ENCODE measurements around the gene NOL3.

NOL3 gene

DNA sequence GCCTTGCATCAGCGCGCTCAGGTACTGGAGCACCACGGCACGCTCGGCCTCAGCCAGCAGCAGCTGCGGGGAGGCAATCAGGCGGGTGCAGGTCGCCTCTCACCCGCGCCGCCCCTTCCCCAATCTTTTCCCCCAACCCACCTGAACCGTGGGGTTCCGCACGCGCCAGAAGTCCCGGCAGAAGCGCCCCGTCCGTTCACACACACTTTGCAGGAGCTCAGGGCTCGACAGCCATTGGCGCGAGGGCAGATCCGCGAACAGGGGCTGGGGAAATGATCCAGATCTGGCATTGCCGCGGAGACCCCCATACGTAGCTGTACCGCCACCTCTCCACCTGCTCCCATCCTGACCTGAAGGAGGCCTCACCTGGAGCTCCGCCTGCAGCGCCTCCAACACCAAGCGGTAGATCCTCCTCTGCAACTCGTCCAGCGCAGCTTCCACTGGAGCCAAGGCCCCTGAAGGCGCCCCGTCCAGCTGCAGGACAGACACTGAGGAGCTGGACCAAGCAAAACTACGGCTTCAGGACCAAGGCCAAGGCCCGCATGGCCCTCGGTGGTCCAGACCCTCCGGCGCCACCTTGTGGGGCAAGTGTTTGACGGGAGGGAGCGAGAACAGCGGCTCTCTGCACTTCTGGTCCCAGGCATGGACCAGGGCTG, 14.8 kb downstream of the NOL3 start:
- H3K4me3 ChIP-seq (ENCODE audit: low read length): no peak overlapping the region
- peak; percentile 62 for DNase-seq (ENCODE audit: low read depth)
- TF ChIP-seq, protein P1, sequence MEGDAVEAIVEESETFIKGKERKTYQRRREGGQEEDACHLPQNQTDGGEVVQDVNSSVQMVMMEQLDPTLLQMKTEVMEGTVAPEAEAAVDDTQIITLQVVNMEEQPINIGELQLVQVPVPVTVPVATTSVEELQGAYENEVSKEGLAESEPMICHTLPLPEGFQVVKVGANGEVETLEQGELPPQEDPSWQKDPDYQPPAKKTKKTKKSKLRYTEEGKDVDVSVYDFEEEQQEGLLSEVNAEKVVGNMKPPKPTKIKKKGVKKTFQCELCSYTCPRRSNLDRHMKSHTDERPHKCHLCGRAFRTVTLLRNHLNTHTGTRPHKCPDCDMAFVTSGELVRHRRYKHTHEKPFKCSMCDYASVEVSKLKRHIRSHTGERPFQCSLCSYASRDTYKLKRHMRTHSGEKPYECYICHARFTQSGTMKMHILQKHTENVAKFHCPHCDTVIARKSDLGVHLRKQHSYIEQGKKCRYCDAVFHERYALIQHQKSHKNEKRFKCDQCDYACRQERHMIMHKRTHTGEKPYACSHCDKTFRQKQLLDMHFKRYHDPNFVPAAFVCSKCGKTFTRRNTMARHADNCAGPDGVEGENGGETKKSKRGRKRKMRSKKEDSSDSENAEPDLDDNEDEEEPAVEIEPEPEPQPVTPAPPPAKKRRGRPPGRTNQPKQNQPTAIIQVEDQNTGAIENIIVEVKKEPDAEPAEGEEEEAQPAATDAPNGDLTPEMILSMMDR (conservative IDR thresholded peaks at IDR 0.05; ENCODE audit: low read depth, low read length): peak; percentile 88

- no peak for DNase-seq (ENCODE audit: low read depth)
- TF ChIP-seq, protein P1 (conservative IDR thresholded peaks at IDR 0.05; ENCODE audit: low read depth, low read length): no peak
- H3K4me3 ChIP-seq (ENCODE audit: low read length): no peak overlapping the region
Measured at GRCh38 chr16:67185651-67186134, 15.4 kb downstream of the NOL3 start.

DNA sequence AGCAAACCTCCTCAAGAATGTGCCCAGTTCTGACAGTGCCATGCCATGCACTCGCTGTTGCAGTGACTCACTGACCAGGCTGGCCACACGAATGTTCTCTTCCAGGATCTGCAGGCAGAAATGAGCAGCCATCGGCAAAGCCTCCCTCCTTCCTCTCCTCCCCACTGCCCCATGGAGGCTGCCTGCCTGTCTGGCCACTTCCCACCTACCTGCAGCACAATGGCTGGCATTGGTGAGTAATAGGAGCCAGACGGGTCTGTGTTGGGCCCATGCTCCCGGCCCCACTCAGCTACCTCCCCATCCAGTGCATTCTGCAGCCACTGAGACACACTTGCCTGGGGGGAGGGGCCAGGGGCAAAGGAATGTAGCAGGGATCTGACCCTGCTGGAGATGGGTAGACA, 16.2 kb downstream of the NOL3 start:
- no peak for DNase-seq (ENCODE audit: low read depth)
- TF ChIP-seq, protein P1 (conservative IDR thresholded peaks at IDR 0.05; ENCODE audit: low read depth, low read length): no peak
- no peak overlapping the region for H3K4me3 ChIP-seq (ENCODE audit: low read length)

DNA sequence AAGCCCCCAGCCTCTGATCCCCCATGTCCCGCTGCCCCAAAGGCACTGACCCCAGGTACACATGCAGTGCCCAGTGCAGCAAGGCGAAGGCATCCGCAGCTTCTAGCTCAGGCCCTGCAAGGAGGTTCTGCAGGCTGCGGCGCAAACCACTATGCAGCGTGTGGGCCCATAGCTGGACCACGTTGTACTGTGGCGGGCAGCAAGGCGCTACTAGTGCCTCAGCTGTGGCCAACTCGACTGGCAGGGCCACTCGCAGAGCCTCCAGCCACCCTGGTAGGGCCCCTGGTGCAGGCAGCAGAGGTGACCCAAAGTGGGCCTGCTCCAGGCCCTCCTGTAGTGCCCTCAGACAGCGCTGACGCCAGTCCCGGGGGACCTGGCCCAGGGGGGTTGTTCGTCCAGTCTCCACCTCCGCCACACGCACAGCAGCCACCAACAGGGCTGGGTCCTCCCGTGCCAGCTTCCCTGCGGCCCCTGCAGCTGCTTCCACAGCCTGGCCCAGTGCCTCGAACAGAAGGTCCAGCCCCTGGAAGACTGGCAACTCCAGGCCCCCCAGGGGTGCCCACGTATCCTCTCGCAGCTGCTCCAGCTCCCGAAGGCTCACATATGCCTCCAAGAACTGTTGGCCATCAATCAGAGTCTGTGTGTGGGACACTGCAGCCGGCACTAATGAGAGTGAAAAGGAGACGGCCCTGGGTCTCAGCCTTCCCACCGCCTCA, 17.0 kb downstream of the NOL3 start:
- no peak overlapping the region for H3K4me3 ChIP-seq (ENCODE audit: low read length)
- TF ChIP-seq, protein P1 (conservative IDR thresholded peaks at IDR 0.05; ENCODE audit: low read depth, low read length): no peak
- DNase-seq (ENCODE audit: low read depth): no peak

DNA sequence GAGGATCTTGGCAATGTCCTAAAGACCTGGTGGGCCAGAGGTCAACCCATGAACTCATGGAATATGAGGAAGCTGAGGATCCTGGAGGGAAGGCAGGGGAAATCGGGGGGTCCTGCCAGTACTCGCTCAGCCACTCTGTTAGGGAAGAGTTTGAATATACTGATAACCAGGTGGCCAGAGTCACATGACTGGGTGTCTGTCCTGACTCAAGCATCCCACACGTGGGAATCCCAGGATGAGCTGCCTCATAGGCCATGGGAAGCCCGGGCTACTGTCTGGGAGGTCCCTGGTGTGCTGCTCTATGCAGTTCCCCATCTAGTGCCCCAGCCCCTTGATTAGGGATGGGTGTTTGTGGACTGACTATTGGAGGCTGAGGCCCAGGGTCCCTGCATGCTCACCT, 18.0 kb downstream of the NOL3 start:
- TF ChIP-seq, protein P1 (conservative IDR thresholded peaks at IDR 0.05; ENCODE audit: low read depth, low read length): no peak
- H3K4me3 ChIP-seq (ENCODE audit: low read length): no peak overlapping the region
- no peak for DNase-seq (ENCODE audit: low read depth)

GRCh38 chr16:67188798-67189197, 18.5 kb downstream of the NOL3 start:
- TF ChIP-seq, protein P1 (conservative IDR thresholded peaks at IDR 0.05; ENCODE audit: low read depth, low read length): no peak
- H3K4me3 ChIP-seq (ENCODE audit: low read length): no peak overlapping the region
- no peak for DNase-seq (ENCODE audit: low read depth)

DNA sequence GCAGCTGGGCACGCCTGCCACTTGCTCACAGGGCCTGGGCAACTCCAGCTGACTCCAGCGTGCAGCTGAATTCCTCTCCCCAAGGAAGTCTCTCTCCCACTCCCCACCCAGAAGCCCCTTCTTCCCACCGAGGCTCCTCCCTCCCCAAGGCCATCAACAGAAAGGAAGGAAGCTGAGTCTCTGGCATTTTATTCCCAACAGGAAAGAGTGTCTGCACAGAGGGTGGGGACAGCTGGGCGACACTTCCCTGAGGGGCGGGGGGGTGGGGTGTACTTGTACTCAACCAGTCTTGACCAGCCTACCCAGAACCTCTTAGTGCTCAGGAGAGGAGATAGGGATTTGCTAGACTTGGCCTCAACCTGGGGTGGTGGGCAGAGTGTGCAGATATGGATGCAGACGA, 19.7 kb downstream of the NOL3 start, which contains the start of gene EXOC3L1:
EXOC3L1 (minus strand) TSS at position 96 of the 400 bp plus-strand sequence. CDS start 460 bp downstream, outside the sequence.
- H3K4me3 ChIP-seq (ENCODE audit: low read length): no peak within 1 kb of the TSS
- no peak for DNase-seq (ENCODE audit: low read depth)
- TF ChIP-seq, protein P1 (conservative IDR thresholded peaks at IDR 0.05; ENCODE audit: low read depth, low read length): no peak
